GM21390 (cell line): Measurements from ENCODE around the gene FBXW5.

Experiments used
- ATAC-seq: cut with Tn5 transposase; IDR thresholded peaks from one replicate; pipeline ENCODE4 v1.9.1; 2021; ENCODE audit not compliant: unreplicated experiment

Gene FBXW5

DNA sequence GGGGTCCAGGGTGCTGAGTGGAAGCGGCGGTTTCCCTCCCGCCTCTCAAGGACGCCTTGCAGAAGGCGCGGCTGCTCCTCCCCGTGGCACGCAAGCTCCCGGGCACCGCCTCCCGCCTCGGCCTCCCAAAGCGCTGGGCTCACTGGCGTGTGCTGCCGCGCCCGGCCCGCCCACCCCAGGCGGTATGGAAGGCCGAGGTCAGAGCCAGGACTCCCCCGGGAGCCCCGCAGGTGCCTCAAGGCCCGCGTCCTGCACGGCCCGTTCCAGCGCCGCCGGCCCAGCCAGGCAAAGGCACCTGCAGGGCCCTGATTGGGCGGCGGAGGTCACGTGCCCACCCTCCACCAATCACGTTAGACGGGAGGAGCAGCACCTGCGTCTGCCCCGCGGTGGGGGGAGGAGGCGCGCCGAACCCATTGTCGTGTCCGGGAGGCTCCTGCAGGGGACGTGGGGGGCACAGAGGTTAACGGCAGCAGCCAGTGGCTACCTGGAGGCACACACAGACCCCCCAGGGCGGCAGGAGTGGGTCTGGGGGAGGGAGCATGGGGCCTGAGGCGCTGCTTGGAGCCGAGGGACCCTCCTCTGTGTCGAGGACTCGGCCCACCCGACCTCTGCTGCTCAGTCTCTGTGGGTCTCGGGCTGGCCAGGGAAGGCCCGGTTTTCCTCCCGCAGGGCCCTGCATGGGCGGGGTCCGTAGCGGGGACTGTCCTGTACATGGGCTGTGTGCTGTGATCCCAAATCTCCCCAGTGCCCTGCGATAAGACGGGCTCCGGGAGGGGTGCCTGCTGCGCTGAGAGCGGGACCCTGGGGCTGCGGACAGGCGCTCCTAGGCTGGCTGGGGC is 5.5 kb upstream of the FBXW5 start:
- ATAC-seq: peak; percentile 85

DNA sequence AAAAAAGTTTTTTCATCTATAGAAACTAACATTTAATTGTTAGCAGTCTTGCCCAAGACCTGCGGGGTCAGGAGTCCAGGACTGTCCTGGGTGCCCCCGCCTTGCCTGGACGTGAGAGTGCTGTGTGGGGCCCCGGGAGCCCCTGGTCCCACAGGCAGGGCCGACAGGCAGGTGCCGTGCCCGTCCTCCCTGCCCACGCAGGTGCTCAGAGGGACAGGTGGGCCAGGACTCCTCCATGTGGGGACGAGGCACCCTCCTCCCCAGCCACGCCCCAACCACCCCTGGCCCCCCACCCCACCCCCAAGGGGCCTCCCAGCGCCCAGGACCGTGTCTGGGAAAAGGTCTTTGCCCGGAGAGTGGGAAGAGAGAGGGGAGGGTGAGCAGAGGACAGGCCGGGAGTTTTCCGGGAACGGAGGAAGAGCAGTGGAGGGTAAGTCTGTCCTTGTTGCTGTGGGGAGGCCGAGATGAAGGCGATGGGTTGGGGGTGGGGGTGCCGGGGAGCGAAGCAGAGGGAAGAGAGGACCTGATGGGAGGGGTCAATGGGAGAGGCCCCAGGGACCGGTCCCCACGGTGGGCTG is 4.8 kb upstream of the FBXW5 start:
- ATAC-seq: no peak

DNA sequence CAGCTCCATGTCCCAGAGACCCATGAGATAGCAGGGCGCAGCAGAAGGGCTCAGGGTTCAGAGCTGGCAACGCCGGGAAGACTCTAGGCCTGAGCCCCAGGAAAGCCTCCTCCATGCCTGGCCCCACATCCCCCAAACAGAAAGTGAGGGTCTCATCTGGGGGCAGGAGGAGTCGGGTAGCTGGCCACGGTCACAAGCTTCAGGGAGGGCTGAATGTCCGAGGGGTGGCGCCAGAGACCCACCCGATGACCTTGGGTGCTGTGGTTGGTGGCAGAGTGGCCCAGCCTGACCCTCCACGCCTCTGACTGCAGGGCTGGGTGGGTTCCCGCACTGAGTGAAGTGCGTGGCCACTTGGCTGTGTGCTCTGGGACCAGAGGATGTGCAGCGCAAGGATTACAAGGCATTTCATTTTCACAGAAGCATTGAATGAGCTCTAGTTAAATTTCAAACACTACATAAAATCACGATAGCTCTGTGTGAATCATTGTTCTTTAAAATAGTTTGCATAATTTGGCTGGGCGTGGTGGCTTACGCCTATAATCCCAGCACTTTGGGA is 3.5 kb upstream of the FBXW5 start:
- no peak for ATAC-seq

DNA sequence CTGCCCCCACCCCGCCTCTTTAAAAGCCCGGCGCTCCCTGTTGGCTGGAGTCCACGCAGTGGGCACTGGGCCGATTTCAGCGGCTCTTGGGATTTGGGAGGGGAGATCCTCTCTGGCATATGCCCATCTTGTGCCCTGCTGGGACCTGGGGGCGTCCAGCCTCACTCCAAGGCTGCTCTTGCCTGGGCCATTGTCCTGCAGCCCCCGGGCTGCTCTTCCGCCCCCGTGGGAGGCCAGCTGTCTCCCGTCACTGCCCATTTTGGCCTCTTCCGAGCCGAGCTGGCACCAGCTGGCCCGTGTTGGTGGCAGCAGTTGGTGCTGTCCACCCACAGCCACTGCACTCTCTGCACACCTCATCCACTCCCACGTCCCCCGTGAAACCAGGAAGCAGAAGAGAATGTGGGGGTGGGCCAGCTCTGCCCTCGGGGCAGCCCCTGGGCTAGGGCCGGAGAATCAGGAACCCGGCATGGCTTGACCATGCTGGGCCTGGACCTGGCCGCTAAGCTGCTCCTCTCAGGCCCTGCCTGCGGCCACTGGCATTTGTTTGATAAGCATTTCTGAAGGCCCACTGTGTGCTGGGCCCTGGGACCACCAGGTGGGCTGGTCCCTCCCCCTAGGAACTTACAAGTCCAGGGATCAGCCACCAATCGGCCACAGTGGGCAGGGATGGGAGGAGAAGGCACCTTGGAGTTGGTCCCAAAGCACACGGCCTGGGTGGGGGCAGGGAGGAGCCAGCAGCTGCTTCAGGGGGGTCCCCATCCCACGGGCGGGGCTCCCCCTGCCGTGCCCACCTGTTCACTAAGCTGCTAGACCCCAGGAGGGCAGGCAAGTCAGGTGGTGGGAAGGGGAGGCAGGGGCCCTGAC is 2.7 kb upstream of the FBXW5 start:
- ATAC-seq: no peak

DNA sequence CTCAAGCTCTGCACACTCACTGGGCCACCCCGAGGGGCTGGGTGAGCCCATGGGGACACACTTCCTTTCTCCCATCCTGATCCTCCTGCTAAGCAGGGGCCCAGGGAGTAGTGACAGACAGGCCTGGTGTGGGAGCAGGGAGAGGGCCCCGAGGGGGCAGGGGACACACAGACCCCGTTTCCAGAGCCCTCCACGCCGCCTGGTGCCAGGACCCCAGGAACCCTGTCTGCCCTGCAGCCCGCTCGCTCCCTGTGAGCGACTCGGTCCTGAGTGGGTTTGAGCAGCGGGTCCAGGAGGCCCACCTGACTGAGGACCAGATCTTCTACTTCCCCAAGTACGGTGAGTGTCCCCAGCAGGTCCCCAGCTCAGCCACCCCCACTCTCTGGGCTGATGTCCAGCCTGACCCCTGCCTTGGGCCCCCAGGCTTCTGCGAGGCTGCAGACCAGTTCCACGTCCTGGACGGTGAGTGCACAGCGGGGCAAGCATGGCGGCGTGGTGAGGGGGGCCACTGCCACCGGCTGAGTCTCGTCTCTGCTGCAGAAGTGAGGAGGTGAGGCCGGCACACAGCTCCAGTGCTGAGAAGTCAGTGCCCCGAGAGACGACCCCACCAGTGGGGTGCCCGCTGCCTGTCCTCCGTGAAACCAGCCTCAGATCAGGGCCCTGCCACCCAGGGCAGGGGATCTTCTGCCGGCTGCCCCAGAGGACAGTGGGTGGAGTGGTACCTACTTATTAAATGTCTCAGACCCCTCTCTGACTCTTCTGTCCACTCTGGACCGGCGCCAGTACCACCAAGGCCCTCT is 1.9 kb upstream of the FBXW5 start:
- no peak for ATAC-seq

DNA sequence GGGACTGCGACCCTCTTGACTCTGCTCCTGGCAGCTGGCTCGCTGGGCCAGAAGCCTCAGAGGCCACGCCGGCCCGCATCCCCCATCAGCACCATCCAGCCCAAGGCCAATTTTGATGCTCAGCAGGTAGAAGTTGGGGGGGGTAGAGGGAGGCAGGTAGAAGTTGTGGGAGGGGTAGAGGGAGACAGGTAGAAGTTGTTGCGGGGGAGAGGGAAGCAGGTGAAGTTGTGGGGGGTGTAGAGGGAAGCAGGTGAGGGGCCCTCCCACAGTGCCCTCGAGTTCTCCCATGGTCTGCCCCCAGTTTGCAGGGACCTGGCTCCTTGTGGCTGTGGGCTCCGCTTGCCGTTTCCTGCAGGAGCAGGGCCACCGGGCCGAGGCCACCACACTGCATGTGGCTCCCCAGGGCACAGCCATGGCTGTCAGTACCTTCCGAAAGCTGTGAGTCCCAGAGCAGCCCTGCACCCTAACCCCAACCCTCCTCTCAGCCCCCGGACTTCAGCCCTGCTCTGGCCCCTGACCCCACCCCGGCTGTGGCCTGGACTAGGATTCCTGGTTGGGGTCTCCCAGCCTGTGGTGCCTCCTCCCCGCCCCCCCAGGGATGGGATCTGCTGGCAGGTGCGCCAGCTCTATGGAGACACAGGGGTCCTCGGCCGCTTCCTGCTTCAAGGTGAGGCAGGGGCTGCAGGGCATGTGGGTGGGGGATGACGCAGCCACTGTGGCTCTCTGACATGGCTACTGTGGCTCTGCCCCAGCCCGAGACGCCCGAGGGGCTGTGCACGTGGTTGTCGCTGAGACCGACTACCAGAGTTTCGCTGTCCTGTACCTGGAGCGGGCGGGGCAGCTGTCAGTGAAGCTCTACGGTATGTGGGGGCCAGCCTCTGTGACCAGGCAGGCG is 1.0 kb upstream of the FBXW5 start:
- ATAC-seq: no peak

DNA sequence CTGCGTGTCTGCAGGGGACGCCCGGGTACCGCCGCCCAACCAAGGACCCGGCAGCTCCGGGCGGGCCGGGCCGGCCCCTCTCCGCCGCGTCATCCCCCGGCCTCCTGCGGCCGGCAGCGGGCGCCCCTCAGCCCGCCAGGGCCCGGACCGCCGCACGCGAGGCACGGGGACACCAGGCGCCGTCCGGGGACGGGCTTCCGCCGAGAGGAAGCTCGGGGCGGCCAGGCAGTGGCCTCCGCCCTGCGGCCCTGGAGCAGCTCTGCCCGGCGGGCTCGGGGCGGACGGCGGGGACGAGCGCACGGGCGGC is 373 bp downstream of the FBXW5 start:
- ATAC-seq: peak; percentile 35

DNA sequence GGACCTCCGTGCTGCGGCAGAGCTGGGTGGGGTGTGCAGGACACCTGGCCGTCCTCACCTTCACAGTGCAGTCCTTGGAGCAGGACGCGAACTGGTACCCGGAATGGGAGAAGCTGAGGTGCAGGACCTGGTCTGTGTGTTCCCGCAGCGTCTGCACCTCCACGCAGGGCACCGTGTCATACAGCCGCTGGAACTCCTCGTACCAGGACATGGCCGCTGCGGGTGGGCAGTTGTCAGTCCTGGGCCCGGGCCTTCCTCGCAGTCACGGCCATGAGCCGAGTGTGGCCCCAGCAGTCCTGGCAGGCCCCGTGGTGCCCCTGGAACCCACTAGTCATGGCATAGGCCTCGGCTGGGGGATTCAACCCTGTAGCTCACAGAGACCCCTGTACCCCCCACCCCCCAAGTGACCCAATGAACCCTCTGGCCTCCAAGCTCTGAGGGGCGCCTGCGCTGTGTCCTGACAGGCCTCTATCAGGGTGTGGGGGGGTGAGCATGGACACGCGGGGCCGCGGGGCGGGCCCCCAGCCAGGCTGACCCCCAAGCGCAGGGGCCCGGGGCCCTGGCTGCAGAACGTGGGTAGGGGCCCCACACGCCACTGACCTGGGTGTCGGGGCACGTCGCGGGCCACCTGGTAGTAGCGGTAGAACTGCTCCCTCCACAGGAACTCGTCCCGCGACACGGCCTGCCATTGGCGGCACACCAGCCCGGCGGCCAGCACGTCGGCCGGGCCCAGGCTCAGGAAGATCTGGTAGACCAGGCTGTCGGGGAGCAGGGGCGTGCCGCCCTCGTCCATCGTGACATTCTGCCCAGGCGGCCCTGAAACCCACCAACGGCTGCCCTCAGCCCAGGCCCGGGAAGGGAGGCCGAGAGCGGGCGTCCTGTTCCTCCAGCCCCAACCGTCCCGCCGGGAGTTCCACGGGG is 987 bp downstream of the FBXW5 start:
- ATAC-seq: peak; percentile 15

DNA sequence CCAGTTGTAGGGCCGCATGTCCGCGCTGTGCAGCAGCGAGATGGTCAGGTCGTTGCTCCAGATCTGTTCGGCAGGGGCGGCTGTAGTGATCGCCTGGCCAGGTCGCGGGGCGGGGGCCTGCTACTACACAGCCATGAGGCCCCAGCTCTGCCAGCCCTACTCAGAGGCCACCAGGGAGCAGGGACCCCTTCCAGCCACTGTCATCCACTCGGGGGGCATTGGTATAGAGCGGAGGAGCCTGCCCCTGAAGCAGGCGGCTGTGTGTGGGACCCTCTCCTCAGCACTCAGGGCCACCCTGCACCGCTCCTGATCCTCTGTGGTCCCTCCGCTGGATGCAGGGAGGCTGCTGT is 1.7 kb downstream of the FBXW5 start:
- no peak for ATAC-seq

DNA sequence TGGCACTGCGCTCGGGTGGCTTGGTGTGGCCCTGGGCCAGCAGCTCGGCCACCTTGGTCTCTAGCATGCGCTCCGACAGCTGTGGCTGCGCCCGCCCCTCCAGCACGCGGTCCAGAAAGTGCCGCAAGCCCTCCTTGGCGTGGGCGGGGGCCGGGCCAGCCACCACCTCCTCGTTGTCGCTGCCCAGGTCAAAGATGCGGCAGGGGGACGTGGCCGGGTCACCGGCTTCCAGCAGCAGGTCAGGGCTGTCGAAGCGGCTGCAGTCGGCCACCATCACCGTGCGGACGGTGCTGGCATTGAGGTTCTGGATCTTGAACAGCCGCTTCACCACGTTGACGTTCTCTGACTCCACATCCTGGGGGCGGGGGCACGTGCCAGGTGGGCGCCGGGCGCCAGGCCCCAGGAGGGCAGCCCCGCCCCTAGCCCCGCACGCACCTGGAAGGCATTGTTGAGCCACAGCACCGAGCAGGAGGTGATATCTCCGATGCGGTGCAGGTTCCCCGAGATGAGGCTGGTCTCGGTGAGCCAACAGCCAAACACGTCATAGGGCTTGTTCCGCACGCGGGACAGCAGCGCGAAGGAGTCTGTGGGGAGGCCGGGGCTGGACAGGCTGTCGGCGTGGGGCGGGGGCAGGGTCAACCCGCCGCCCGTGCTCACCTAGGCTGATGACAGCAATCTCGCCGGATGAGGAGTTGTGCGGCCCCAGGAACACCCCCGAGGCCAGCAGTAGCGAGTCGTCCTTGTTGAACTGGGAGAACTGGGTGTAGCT is 2.2 kb downstream of the FBXW5 start:
- no peak for ATAC-seq

DNA sequence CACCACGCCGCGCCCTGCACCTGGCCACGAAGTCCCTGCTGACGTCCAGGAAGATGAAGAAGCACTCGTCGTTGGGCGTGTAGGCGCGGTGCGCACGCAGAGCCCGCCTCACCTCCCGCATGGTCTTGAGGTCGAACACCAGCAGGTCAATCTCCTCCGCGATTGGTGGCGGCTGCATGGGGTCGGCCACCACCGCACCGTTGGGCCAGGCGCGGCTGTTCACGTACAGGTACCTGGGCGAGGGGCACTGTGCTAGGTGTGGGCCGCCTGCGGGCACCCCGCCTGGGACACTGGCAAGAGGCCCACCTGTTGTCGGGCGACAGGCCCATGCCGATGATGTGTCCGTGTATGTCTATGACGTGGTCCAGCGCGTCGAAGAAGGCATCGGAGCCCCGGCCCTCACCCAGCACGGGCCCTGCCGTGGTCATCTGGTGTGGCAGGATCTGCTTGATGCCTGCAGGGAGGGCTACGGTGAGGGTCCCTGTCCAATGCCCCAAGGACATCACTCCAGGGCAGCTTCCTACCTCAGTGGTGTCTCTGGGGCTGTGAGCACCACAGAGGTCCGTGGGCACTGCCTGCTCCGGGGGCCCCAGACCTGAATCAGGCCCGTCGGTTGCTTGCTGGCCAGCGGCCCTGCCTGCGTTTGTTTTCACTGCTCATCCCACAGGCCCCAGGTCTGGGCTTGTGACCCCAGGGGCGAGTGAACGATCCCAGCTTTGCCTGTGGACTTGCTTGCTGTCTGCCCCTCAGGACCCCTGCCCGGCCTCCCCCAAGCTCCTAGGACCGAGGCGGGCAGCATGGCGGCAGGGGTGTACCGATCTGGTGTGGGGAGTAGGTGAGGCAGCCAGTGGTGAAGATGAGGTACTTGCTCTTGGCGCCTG is 3.1 kb downstream of the FBXW5 start:
- ATAC-seq: no peak

DNA sequence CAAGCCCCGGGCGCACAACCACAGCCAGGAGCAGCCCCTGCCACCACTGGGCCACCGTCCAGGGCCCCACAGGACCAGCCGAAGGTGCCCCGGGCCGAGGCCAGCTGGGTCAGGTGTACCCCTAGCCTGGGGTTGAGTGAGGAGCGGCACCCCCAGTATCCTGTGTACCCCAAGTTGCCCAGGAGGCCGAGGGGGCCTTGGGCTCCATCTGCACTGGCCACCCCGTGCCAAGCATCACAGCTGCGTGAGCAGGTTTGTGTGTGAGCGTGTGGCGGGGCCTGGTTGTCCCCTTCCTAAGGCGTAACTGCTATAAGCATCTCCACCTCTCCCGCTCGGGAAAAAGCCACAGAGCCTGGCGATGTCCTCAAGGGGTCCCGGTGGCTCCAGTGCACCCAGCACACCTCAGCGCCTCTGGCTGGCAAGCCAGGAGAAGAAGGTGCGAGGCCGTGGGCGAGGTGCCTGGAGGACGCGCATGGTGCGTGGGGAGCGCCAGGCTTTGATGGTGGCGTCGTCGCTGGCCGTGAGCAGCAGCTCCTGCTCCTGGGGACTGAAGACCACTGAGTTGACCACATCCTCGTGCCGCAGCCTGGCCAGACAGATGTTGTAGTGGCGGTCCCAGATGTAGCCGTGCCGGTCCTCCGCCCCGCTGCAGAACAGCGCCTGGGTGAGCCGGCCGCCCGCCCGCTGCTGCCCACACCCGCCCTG is 3.9 kb downstream of the FBXW5 start:
- no peak for ATAC-seq

DNA sequence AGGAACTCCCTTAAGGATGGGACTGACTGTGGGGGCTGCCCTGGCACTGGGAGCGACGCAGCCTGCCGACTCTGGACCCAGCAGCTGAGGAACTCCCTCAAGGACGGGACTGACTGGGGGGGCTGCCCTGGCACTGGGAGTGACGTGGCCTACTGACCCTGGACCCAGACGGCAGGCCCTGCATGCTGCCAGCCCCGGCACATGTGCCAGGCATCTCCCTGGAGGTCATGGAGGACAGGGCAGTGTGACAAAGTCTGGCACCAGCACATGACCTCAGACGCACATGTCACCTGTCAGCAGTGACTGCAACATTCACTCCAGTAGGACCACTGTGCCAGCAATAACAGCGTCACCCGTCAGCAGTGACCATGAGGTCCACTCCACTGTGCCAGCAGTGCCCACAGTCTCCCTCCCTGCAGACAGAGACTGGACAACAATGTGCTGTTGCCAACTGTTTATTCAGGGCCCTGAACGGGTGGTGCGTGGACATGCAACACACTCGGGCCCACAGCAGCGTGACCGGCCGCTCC is 4.5 kb downstream of the FBXW5 start:
- ATAC-seq: no peak

DNA sequence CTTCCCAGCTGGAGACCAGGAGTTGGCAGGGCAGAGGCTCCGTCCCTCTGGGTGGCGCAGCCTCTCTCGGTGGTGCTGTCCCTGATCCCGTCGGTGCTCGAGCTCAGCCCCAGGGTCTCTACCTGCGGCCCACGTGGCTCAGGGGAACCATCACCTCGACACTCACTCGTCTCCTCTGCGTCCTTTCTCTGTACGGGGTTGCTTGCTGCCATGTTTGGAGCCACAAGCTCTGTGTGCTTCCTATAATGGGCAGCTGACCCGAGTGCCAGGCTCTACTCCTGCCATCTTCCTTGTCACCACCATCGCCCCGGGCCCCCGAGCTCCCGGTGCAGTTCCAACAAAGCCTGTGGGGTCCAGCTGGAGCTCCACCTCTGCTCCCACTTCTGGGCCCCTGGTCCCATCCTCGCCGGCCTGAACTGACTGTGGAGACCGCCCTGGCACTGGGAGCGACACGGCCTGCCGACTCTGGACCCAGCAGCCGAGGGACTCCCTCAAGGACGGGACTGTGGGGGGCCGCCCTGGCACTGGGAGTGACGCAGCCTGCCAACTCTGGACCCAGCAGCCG is 5.0 kb downstream of the FBXW5 start:
- no peak for ATAC-seq

DNA sequence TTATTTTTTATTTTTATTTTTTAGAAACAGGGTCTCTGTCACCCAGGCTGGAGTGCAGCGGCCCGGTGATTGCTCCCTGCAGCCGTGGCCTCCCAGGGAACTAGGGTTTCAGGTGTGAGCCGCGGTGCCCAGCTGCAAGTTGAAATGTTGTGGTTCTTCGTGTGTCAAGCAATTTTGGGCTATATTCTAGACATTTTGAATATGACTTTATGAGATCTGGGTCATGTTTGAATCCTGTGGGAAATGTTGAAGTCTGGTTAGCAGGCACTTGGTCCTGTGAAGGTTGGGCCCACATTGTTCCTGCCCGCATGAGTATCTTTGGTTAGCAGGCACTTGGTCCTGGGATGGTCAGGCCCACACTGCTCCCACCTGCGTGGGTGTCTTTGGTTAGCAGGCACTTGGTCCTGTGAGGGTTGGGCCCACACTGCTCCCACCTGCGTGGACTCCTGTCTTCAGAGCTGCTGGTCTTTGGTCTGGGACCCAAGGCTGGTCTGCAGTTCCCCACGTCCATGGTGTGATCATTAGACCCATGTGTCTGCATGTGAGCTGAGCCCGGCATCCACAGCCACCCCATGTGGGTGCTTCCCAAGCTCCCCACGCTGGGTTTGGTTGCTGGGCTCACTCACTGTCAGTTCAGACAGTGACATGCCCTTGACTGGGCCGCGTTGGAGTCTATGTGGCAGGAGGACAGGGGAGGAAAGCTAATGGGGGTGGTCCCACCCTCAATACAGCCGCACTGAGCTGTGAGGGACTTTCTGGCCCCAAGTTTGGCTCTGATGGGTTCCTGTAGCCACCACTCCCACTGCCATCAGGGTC is 7.1 kb downstream of the FBXW5 start:
- ATAC-seq: no peak
